H54 (cell line): ENCODE results near the gene AGAP1.

ENCODE experiments used
- DNase-seq: peaks from one replicate; pipeline ENCODE4 v3.0.0; 2011; ENCODE audit warnings: low spot score, mixed read lengths; ENCODE audit not compliant: insufficient read length
- FAIRE-seq: peaks from 3 replicates; lab custom pipeline; 2011; peaks lifted over from hg19 to GRCh38; lab: Jason Lieb, UNC
- POLR2A ChIP-seq: IDR thresholded peaks from 2 replicates; pipeline ENCODE4 v1.6.1; 2011; ENCODE audit warnings: low read depth, mild to moderate bottlenecking, low read length

The AGAP1 gene

DNA sequence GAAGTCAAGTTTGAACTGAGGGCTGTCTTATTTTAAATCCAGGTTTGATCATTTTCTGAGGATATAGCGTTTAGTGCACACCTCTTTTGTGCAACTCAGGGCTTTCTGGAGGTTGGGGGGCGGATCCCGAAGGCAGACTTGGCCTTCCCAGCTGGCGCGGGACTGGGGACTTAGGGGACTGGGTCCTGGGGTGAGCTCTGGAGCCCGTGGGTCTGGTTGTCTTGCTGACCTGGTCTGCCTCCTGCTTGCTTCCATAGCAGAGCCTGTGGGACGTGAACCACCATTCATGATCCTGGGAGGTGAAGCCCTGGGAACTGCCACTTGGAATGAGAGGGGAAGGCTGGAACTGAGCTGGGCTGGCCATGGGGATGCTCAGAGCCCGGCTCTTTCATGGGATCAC lies 63.1 kb downstream of the AGAP1 start:
- TF ChIP-seq POLR2A: no peak
- DNase-seq: no peak
- FAIRE-seq: no peak

DNA sequence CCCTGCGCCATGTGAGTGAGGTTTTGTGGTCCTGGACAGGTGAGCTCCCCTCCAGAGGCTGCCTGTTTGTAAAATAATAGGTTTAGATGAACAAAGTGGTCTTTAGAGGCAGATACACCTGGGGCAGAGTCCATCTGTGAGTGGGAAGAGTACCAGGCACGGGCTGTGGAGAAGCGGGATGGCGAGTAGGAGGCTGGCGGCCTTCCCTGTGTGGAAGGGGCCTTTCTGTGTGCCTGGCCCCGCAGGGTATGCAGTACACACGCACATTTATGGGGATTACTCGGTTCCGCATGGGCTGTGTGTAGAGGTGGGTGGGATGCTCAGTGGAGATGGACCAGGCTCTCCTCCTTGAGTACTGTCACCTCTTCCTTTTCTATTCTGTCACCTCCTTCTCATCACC lies 64.1 kb downstream of the AGAP1 start:
- FAIRE-seq (no peak), DNase-seq (no peak)
- no peak for TF ChIP-seq POLR2A

DNA sequence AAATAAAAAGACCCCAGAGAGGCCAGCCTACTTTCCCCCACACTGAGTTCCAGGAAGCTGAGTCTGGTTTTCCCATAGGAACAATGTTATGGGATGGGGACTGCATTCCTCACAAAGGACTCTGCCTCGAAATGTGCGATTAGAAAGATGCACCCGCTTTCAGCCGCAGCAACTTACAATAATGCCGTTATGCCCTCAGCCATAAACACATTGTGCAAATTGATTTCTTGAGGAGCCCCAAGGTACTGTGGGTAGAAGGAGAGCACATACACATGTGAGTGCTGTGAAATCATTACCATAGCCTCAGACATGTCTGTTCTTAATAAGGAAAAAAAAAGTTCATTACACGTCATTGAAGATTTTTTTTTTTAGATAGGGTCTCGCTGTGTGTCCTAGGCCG lies 64.7 kb downstream of the AGAP1 start:
- no peak for FAIRE-seq
- no peak for DNase-seq
- no peak for TF ChIP-seq POLR2A

DNA sequence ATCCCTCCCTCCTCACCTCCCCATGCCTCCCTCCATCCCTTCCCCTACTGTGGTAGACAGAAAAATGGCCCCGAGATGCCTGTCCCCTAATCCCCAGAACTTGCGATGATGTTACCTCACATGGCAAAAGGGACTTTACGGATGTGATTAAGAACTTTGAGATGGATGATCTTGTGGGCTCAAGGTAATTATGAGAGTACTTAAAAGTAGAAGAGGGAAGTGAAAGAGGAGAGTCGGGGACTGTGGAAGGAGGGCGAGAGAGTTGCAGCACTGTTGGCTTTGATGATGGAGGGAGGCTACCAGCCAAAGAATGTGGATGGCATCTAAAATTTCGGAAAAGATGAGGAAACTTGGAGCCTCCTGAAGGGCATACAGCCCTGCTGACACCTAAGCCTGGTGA lies 66.5 kb downstream of the AGAP1 start:
- FAIRE-seq (no peak), DNase-seq (no peak)
- TF ChIP-seq POLR2A: no peak

DNA sequence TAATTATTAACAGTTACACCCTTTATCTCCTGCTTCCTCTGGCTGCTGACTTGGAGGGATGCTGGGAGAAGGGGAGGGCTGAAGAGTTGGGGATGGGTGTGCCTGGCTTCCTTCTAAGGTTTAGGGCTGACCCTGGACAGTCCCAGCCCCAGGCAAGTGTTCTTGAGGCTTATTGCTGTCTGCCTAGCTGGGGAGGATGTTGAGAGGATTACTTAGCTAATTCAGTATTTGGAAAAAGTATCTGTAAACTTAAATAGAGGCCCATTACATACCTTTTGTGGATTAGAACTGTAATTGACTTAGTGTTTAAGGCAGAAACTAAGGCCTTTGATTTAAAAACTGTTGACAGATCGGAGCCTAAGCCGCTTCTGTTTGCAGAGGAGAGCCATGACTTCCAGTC lies 67.6 kb downstream of the AGAP1 start:
- FAIRE-seq: no peak
- DNase-seq: no peak
- TF ChIP-seq POLR2A: no peak

DNA sequence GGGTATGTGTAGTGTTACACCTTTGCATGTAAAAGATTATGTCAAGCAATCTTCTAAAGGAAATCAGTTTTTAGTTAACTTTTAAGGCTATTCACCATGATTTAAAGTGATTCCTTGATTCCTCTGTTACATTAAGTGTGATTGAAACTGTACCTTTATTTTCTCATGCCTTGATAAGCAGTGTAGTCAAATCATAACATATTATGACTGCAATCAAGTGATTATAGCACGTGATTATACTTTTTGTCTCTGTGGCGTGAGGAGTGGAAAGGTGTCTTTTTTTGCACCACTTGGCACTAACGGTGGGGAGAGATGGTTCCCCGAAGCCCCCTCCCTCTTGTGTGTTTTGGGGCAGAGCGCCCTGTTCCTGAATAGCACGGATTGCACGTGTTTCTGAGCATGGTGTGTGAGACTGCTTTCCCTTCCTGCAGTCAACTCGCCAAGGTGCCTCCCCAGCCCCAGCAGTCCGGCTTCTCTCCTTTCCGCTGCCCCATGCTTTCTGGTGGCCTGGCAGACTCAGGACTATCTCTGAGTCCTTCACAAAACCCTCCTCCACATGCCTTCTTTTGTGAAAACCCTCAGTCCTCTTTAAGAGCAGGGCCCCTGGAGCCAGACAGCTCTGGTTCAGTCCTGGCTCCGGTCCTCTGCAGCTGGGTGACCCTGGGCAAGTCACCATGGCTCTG lies 68.4 kb downstream of the AGAP1 start:
- DNase-seq (no peak), FAIRE-seq (no peak)
- no peak for TF ChIP-seq POLR2A

DNA sequence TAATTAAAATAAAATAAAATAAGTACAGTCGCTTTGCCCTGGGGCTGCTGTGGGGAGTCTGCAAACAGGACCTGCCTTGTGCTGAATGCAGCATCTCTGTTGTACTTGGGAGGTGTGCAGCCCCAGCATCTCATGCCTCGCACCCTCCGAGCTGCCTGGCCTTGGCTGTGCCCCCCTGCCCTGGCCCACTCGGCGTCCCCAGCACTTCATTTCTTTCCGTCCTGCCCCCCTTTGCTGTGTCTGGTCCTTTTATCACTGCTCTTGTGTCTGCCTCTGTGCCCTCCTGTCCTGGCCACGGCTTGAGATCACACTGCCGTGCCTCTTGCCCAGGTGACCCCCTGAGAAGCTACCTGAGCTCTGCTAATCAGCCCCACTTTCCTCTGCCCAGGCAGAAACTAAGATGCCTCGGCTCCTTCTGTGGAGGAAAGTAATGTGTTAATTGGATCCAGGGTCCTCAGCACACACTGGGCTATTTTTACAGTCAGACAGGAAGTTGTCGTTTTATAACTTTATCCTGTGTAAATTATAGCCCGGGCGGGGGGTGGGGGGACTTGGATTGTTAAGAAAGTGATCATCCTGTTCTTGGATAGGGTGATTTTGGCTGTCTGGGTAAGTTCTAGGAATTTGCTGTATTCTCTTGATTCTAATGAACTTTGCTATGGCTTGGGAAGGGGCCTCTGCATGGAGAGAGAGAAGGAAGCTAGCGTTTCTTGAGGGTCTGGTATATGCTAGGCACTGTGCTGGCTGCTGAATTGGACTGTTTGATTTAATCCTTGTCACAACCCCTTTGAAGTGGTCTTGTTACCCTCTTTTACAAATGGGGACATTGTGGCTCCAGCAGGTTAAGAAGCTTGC lies 69.4 kb downstream of the AGAP1 start:
- no peak for TF ChIP-seq POLR2A
- no peak for DNase-seq
- FAIRE-seq: no peak

DNA sequence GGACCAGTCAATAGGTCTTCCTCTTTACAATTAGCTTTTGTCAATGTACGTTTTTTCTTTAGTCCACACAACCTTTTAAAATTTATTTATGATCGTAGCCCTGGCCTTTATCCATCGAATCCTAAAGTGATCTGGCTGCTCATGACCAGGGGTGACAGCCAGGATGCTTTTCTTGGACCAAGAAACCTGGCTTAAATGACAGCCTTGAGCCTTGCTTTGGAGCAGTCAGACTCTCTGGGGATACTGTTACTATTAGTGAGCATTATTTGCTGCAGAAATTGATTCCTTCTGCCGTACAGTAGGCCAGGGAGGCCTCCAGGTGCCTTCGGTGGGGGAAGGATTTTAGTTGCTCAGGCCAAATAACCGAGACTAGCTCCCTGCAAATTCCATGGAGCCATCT lies 70.2 kb downstream of the AGAP1 start:
- TF ChIP-seq POLR2A: no peak
- no peak for DNase-seq
- FAIRE-seq: no peak

DNA sequence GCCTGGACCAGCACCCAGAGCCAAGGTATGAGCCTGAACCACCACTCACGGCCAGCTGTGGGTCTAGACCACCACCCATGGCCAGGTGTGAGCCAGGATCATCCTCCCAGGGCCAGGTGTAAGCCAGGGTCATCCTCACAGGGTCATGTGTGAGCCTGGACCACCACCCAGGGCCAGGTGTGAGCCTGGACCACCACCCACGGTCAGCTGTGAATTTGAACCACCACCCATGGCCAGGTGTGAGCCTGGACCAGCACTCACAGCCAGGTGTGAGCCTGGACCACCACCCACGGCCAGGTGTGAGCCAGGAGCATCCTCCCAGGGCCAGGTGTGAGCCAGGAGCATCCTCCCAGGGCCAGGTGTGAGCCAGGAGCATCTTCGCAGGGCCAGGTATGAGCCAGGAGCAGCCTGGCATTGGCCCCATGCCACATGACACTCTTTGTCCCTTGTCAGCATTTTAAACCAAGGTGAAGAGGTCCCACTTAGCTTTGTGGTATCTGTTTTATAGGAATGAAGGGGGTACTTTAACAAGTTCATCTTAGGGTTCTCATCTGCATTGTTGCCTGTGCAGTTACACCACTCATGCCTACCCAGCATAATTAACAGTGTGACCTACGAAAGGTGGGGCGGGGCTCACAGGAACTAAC lies 71.2 kb downstream of the AGAP1 start:
- no peak for DNase-seq
- TF ChIP-seq POLR2A: no peak
- no peak for FAIRE-seq

DNA sequence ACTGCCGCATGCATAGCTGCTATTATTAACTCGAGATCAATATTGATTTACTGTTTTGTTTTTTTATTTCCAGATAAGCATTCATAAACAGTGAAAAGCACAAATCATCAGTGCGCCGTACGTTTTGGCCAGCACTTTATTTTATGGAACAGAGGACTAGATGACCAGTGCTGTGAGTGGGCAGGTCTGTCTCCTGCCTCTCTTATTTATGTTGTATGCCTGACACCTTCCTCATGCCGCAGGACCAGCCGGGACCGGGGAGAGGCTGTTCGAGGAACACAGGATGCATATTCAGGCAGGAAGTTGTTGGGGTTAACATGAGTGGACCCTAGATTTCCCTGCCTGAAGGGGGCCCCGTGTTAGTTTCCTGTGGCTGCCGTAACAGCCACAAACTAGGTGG lies 72.6 kb downstream of the AGAP1 start:
- no peak for TF ChIP-seq POLR2A
- FAIRE-seq (no peak), DNase-seq (no peak)

DNA sequence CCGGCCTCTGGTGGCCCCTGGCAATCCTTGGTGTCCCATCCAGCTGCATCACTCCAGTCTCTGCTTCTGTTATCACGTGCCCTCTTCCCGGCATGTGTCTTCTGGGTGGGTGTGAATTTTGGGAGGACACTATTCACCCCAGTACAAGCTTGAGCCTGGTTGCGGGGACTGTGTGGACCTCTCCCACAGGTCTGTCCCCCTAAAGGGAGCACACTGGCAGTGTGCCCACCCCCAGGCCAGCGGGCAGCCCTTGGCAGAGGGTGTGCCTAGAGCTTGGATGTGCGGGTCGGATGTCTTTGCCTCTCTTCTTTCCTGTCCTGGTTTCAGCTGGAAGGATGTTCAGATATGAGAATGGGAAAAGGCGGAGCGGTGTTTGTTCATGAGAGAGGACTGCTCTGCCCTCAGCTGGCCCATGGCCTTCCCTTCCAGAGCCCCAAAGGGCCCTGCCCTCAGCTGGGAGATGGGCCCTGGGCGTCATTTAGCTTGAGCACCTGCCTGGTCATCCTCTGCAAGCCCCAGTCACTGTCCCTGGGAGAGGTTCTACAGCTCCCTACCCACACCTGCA lies 73.2 kb downstream of the AGAP1 start:
- no peak for DNase-seq
- TF ChIP-seq POLR2A: no peak
- no peak for FAIRE-seq

DNA sequence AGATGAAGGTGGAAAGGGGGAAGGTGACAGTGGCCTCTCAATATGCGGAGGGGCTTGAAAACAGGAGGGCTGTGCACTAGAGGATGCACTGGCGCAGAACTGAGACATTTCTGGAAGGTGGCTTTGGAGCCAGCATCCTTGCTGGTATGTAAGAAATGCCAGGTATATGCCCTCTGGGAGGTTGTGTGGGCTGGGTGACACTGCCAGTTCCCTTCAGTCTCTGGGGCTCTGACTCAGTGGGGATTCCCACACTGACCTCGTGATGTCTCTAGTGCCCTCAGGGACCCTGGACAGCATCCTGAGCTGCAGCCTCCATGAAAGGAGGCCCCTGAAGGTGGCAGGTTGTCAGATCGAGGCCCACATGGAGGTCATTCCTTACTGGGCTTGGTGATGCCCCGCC lies 74.0 kb downstream of the AGAP1 start:
- no peak for DNase-seq
- no peak for TF ChIP-seq POLR2A
- FAIRE-seq: no peak

DNA sequence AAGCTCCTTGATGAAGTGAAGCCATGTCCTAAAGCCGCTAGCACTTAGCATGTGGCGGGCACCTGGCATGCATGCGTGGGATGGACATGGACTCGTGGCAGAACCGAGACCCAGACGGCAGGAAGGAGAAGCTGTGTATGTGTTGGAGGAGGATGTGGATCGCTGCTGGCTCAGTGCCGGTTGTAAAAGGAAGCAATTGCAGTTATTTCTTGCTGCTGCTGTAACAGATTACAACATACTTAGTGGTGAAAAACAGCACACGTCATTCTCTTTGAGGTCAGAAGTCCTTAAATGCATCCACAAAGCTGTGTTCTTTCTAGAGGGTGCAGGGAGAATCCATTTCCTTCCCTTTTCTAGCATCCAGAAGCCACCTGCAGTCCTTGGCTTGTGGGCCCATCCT lies 74.6 kb downstream of the AGAP1 start:
- FAIRE-seq (no peak), DNase-seq (no peak)
- TF ChIP-seq POLR2A: no peak

DNA sequence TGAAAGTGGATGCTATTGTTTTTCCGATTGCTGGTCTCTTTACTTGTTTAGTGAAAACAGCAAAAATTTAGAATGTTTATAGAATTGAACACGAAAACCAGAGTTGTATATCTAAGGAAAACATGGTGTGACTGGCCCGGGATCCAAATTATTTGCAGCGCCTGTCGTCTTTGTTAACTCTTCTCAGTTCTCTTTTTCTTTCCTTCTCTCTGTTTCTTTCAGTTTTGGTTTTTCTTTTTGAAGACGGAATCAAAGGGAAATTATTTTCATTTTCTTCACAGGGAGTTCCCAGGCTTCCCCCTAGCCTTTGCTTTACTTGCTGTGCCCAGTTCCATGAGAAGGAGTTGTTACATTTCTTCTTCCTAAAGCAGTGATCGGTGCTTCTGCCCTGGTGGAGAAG lies 76.0 kb downstream of the AGAP1 start:
- FAIRE-seq (no peak), DNase-seq (no peak)
- TF ChIP-seq POLR2A: no peak

DNA sequence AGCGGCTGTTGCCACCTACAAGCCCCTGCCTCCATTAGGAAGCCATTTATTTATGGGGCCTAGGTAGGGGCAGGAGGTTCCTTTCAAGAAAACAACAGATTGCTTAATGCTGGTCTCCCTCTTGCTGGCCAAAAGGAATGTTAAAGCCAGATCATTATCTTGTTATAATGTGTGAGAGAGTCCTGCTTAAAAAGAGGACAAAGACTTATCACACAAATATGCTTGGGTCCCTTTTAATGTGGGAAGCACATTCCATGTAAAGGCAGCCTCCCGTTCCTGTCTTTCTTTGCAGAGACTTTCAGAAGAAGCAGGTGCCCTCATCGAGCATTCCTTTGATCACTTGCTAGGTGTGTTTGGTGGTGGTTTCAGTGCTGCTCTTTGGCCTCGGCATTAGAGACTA lies 76.4 kb downstream of the AGAP1 start:
- FAIRE-seq (no peak), DNase-seq (no peak)
- TF ChIP-seq POLR2A: no peak
